K562 (cell line): ENCODE data around the gene EXO5. TPM values are rescaled to one million over a fixed set of nuclear protein-coding genes. Genes with fewer than 3 reads are reported as not detected.
A peak's percentile ranks its signal among the peaks of the same experiment; 100 is the strongest.

Experiments used
- ATAC-seq: fragments of 200-7000 bp; cut with Tn5 transposase; 3 replicates; pipeline ENCODE4 v1.9.1; 2020; ENCODE audit warnings: moderate library complexity
- BruUV-seq: library from RNA; stranded (reverse); fragments of 400-500 nt; replicated peaks from 2 replicates; lab custom pipeline; 2021; lab: Mats Ljungman, UMichigan
- CTCF ChIA-PET: fragments of 300-600 bp; formaldehyde crosslinking; extraction: SDS; loops from one replicate; lab custom pipeline; 2021; ENCODE audit warnings: low intra/inter-chr PET ratio; lab: Yijun Ruan, JAX
- POLR2A ChIA-PET: fragments of 300-600, 350-650 bp; sonication (Branson Sonifier 250); formaldehyde crosslinking; extraction: SDS; loops from one replicate; lab custom pipeline; 2021; ENCODE audit warnings: antibody characterized with exemption, inconsistent platforms; lab: Yijun Ruan, JAX
- DNase-seq, 4 experiments: peaks; one replicate each; pipeline versions ENCODE4 v3.0.0 to v3.0.0-alpha.2; 2011 to 2018; ENCODE audit warnings: low spot score in 3 of 4, mixed read lengths in 3 of 4; ENCODE audit errors: extremely low read depth in 1 of 4
- FAIRE-seq: peaks from 2 replicates; lab custom pipeline; 2011; peaks lifted over from hg19 to GRCh38; lab: Jason Lieb, UNC
- H2AFZ ChIP-seq: 2 replicates; pipeline ENCODE4 v1.6.0; 2011; ENCODE audit warnings: low read depth, low read length, control low read depth, inconsistent platforms
- H3K27ac ChIP-seq: fragments of 200-600 bp; 3 replicates; pipeline ENCODE4 v1.8.0; 2011; ENCODE audit warnings: low read depth, mild to moderate bottlenecking, control low read depth, inconsistent platforms, low read length, moderate library complexity, mixed read lengths; ENCODE audit errors: extremely low read depth
- H3K27me3 ChIP-seq, 2 experiments: fragments of 300-600 bp in 1 of 2; 2 replicates in 1 of 2; 3 replicates in 1 of 2; pipeline versions ENCODE4 v1.6.0 to v1.8.0; 2011; ENCODE audit warnings: inconsistent platforms in 2 of 2, low read length in 2 of 2, mild to moderate bottlenecking in 1 of 2, mixed read lengths in 1 of 2, moderate library complexity in 1 of 2; ENCODE audit not compliant: control insufficient read depth in 2 of 2, insufficient read depth in 2 of 2
- H3K36me3 ChIP-seq: fragments of 300-600 bp; 3 replicates; pipeline ENCODE4 v1.8.0; 2011; ENCODE audit warnings: mild to moderate bottlenecking, low read length, inconsistent platforms; ENCODE audit not compliant: control insufficient read depth, insufficient read depth
- H3K4me1 ChIP-seq, 2 experiments: fragments of 200-600 bp in 1 of 2; replicated peaks in 1 of 2; 2 replicates in 1 of 2; 3 replicates in 1 of 2; pipeline versions ENCODE4 v1.5.1 to v1.8.0; 2011; ENCODE audit warnings: inconsistent platforms in 2 of 2, low read length in 2 of 2, mild to moderate bottlenecking in 1 of 2, mixed read lengths in 1 of 2, moderate library complexity in 1 of 2; ENCODE audit not compliant: control insufficient read depth in 2 of 2, insufficient read depth in 2 of 2
- H3K4me2 ChIP-seq: 2 replicates; pipeline ENCODE4 v1.6.1; 2011; ENCODE audit warnings: low read length, control low read depth, inconsistent platforms, mixed read lengths; ENCODE audit not compliant: insufficient read depth
- H3K4me3 ChIP-seq: fragments of 200-600 bp; sonication (generic), shearing (Covaris generic); 2 replicates; pipeline ENCODE4 v1.5.1; 2016; ENCODE audit warnings: control low read depth, inconsistent platforms
- H3K79me2 ChIP-seq: fragments of 200-600 bp; 3 replicates; pipeline ENCODE4 v1.8.0; 2011; ENCODE audit warnings: low read length, inconsistent platforms; ENCODE audit not compliant: control insufficient read depth, insufficient read depth
- H3K9ac ChIP-seq, 2 experiments: 2 replicates each; pipeline versions ENCODE4 v1.6.0 to v1.6.1; 2011; ENCODE audit warnings: low read depth in 2 of 2, low read length in 2 of 2, control low read depth in 1 of 2, inconsistent platforms in 1 of 2, mild to moderate bottlenecking in 1 of 2, mixed read lengths in 1 of 2; ENCODE audit not compliant: insufficient read depth in 1 of 2
- H3K9me1 ChIP-seq: one replicate; pipeline ENCODE4 v1.6.0; 2011; ENCODE audit warnings: inconsistent platforms, mild to moderate bottlenecking, low read length, moderate library complexity; ENCODE audit not compliant: control insufficient read depth, insufficient read depth
- H3K9me3 ChIP-seq: replicated peaks from 2 replicates; pipeline ENCODE4 v1.5.1; 2011; ENCODE audit warnings: low read depth, low read length, inconsistent platforms; ENCODE audit not compliant: control insufficient read depth, insufficient read depth
- H4K20me1 ChIP-seq: replicated peaks from 2 replicates; pipeline ENCODE4 v1.6.1; 2011; ENCODE audit warnings: low read length, inconsistent platforms, mixed read lengths; ENCODE audit not compliant: control insufficient read depth, insufficient read depth
- CTCF ChIP-seq, 3 experiments: IDR thresholded peaks in 2 of 3; conservative IDR thresholded peaks in 1 of 3; 2 replicates each; pipeline ENCODE4 v1.5.1; 2011 to 2012; ENCODE audit warnings: low read length in 3 of 3, mild to moderate bottlenecking in 3 of 3, control low read depth in 2 of 3, improper control_type of control experiment in 1 of 3, inconsistent platforms in 1 of 3, low read depth in 1 of 3, mixed read lengths in 1 of 3, moderate library complexity in 1 of 3; ENCODE audit not compliant: insufficient read depth in 2 of 3
- ETV6 ChIP-seq, 3 experiments: fragments of 150-350 bp in 1 of 3; sonication (generic) in 1 of 3; formaldehyde crosslinking in 1 of 3; IDR thresholded peaks; 2 replicates each; pipeline versions ENCODE4 v1.6.1 to v1.8.0; 2014 to 2022; ENCODE audit warnings: borderline replicate concordance in 2 of 3, low read depth in 2 of 3, antibody characterized with exemption in 1 of 3, low read length in 1 of 3, mild to moderate bottlenecking in 1 of 3, missing genetic modification reagents in 1 of 3
- HNRNPLL ChIP-seq: fragments of 200-400 bp; formaldehyde crosslinking; IDR thresholded peaks from 2 replicates; pipeline ENCODE4 v1.6.1; 2017; ENCODE audit warnings: low read length, low read depth, mild to moderate bottlenecking; ENCODE audit not compliant: poor library complexity, severe bottlenecking
- KDM5B ChIP-seq: fragments of 200-600 bp; sonication (generic); IDR thresholded peaks from 2 replicates; pipeline ENCODE4 v1.6.1; 2012; ENCODE audit warnings: low read depth, mild to moderate bottlenecking, moderate library complexity, low read length, control low read depth, inconsistent platforms; ENCODE audit not compliant: insufficient replicate concordance
- MAFK ChIP-seq: IDR thresholded peaks from 2 replicates; pipeline ENCODE4 v1.6.1; 2011; ENCODE audit warnings: low read length, improper control_type of control experiment
- PYGO2 ChIP-seq: fragments of 450-650 bp; IDR thresholded peaks from 2 replicates; pipeline ENCODE4 v1.6.1; 2016; ENCODE audit warnings: mild to moderate bottlenecking, missing genetic modification characterization, moderate library complexity, missing compliant biosample characterization
- SRSF3 ChIP-seq: fragments of 200-400 bp; formaldehyde crosslinking; IDR thresholded peaks from 2 replicates; pipeline ENCODE4 v1.6.1; 2016; ENCODE audit warnings: mild to moderate bottlenecking, low read length, moderate library complexity; ENCODE audit not compliant: insufficient read depth
- ZNF561 ChIP-seq: fragments of 450-650 bp; formaldehyde crosslinking; conservative IDR thresholded peaks from 2 replicates; pipeline ENCODE4 v1.4.0; 2020; ENCODE audit warnings: mild to moderate bottlenecking, moderate library complexity
- ZZZ3 ChIP-seq: fragments of 450-650 bp; IDR thresholded peaks from 2 replicates; pipeline ENCODE4 v1.6.1; 2016; ENCODE audit warnings: antibody characterized with exemption, mild to moderate bottlenecking, moderate library complexity
- WGBS: fragments of 100-300 bp; shearing (Covaris generic); methylation state at CpG from one replicate; pipeline ENCODE4 v1.1.6; 2016; ENCODE audit warnings: low coverage, mixed read lengths; ENCODE audit not compliant: insufficient coverage; ENCODE audit errors: missing lambda C conversion rate; 5-methylcytosine and 5-hydroxymethylcytosine counted together
- in situ Hi-C: fragments of 300-500 bp; cut with MboI; formaldehyde crosslinking; loops from 4 replicates; pipeline ENCODE4 v1.15.0; 2018; ENCODE audit warnings: inconsistent platforms, mixed read lengths
- intact Hi-C: fragments of 100-400 bp; cut with micrococcal nuclease; formaldehyde crosslinking; loops from 2 replicates; pipeline ENCODE4 v1.14.2; 2022
- polyA plus RNA-seq, 8 experiments: library from polyadenylated mRNA; depleted of rRNA in 4 of 8; stranded (reverse) in 5 of 8; unstranded in 3 of 8; fragments of >200 nt; fragmentation: Nextera tagmentation in 2 of 8; fragmentation: Illumina TruSeq in 1 of 8; extraction: Ambion mirVana in 2 of 8; extraction: Trizol in 1 of 8; gene quantifications; 2 replicates each; pipeline versions ENCODE4 v1.2.1 to v1.2.3, GENCODE V29; 2011 to 2014; ENCODE audit warnings: inconsistent platforms in 1 of 8, missing spikeins in 1 of 8
- total RNA-seq, 7 experiments: library from RNA; depleted of rRNA in 6 of 7; stranded (reverse); fragments of >200 nt in 6 of 7; fragmentation: Illumina TruSeq in 2 of 7; extraction: Trizol in 2 of 7; gene quantifications; 2 replicates each; pipeline versions ENCODE4 v1.2.1 to v1.2.3, GENCODE V29; 2011 to 2021; ENCODE audit warnings: low replicate concordance in 1 of 7

EXO5 gene
- total and polyA plus RNA-seq, 9 of the 15 experiments (the other 6 are each of a cell fraction or from before 2014, with no cell fraction given), result 1.1 to 4.3 (median 2.8) TPM

- no TSS peak for BruUV-seq
- POLR2A ChIA-PET, result no interaction called here
Observed at GRCh38 chr1:40562185-40562584, 53.6 kb downstream of the EXO5 start.

GRCh38 chr1:40563266-40563665 lies 54.7 kb downstream of the EXO5 start:
- in situ Hi-C loops, result no loop called here
- H3K9ac ChIP-seq, result no peak overlapping the region
- DNase-seq (no peak), ATAC-seq (no peak), FAIRE-seq (no peak)
- H3K9me1 ChIP-seq, result no peaks in the 10 kb centered on the region
- no peaks in the 10 kb centered on the region for H4K20me1 ChIP-seq
- H2AFZ ChIP-seq, result no peak overlapping the region
- peaks cover 0 to 4% of the 10 kb centered on the region in 2 experiments; a peak in 1 of 5 replicates for H3K4me1 ChIP-seq
- POLR2A ChIA-PET, result interaction anchor here (0.5 to 0.7 kb wide), 2 partner anchors 14 to 22 kb away, joined by 3 read pairs; no protein-coding TSS in a partner anchor
- intact Hi-C loops, result no loop called here
- no peak overlapping the region for H3K4me2 ChIP-seq
- CTCF ChIA-PET, result no interaction called here
- no peak overlapping the region for H3K4me3 ChIP-seq
- no peak for TF ChIP-seq MAFK
- TF ChIP-seq HNRNPLL, result no peak
- no peak for TF ChIP-seq KDM5B
- peak in 1 of 3 experiments; percentile 7; a peak in 1 of 6 replicates for TF ChIP-seq CTCF (IDR thresholded peaks at IDR 0.05 in 2 of 3, conservative IDR thresholded peaks at IDR 0.05 in 1 of 3; ENCODE audit: insufficient read depth in 2 of 3, low read depth in 1 of 3, low read length in 3 of 3)
- no peak for TF ChIP-seq SRSF3
- TF ChIP-seq ETV6 (IDR thresholded peaks at IDR 0.05; ENCODE audit: borderline replicate concordance in 1 of 2, low read depth in 2 of 2, low read length in 1 of 2), result no peak
- TF ChIP-seq ETV6 (CRISPR knock-in tag; IDR thresholded peaks at IDR 0.05; ENCODE audit: borderline replicate concordance), result no peak
- no peak for TF ChIP-seq PYGO2 (tag)
- 5% methylated on average over 4 of the region's 4 CpGs for WGBS
- H3K27ac ChIP-seq, result no peak overlapping the region
- H3K27me3 ChIP-seq, result peaks cover 5 to 8% of the 10 kb centered on the region in 2 experiments; a peak in 3 of 5 replicates
- H3K79me2 ChIP-seq, result no peaks in the 10 kb centered on the region
- no peaks in the 10 kb centered on the region for H3K36me3 ChIP-seq
- BruUV-seq, result no TSS peak
- no peaks in the 10 kb centered on the region for H3K9me3 ChIP-seq

More at GRCh38 chr1:40562185-40562584, 53.6 kb downstream of the EXO5 start:
- CTCF ChIA-PET, result no interaction called here
- Histone ChIP-seq H3K4me2 (no peak overlapping the region), H3K4me1 (peaks cover 0 to 4% of the 10 kb centered on the region in 2 experiments; a peak in 1 of 5 replicates), H3K9ac (no peak overlapping the region), H3K36me3 (no peaks in the 10 kb centered on the region), H4K20me1 (no peaks in the 10 kb centered on the region), H3K27ac (no peak overlapping the region), H3K9me3 (no peaks in the 10 kb centered on the region), H3K9me1 (no peaks in the 10 kb centered on the region), H2AFZ (no peak overlapping the region), H3K79me2 (no peaks in the 10 kb centered on the region)
- WGBS, result 2% methylated on average over 2 of the region's 2 CpGs
- in situ Hi-C loops, result no loop called here
- intact Hi-C loops, result no loop called here
- DNase-seq, result no peak
- no peak for ATAC-seq
- TF ChIP-seq ZNF561 (CRISPR knock-in tag) (no peak), ZZZ3 (no peak)
- TF ChIP-seq, all 486 proteins: peak for 0
- Histone ChIP-seq H3K27me3 (peaks cover 5 to 8% of the 10 kb centered on the region in 2 experiments; a peak in 3 of 5 replicates), H3K4me3 (no peak overlapping the region)
- FAIRE-seq, result no peak
